Colonic mucosa (tissue), 4 donors: ENCODE data around the gene MAP3K15. TPM values are rescaled to one million over a fixed set of nuclear protein-coding genes. Genes with fewer than 3 reads are reported as not detected.

Source experiments
- DNase-seq: peaks from one replicate; pipeline ENCODE4 v3.0.0-alpha.2; 2020
- H3K27ac ChIP-seq: fragments of 200-600 bp; one replicate; pipeline ENCODE4 v1.8.0; 2021
- H3K27me3 ChIP-seq: fragments of 200-600 bp; one replicate; pipeline ENCODE4 v1.8.0; 2021
- H3K36me3 ChIP-seq: fragments of 200-600 bp; one replicate; pipeline ENCODE4 v1.8.0; 2021
- H3K4me1 ChIP-seq: fragments of 200-600 bp; one replicate; pipeline ENCODE4 v1.8.0; 2021; ENCODE audit warnings: mild to moderate bottlenecking
- H3K4me3 ChIP-seq: fragments of 200-600 bp; one replicate; pipeline ENCODE4 v1.8.0; 2021
- H3K9ac ChIP-seq, 2 donors: one replicate each; pipeline ENCODE4 v1.7.0; 2013; ENCODE audit warnings: control low read depth in 2 of 2, low read depth in 2 of 2, low read length in 2 of 2
- H3K9me3 ChIP-seq: fragments of 200-600 bp; one replicate; pipeline ENCODE4 v1.8.0; 2021
- intact Hi-C: fragments of 100-400 bp; cut with DNase I; formaldehyde crosslinking; loops from one replicate; pipeline ENCODE4 v1.14.1; 2022
- total RNA-seq, 2 donors: library from RNA; stranded (reverse); fragmentation: NEBNext Ultra II Directional in 1 of 2; extraction: Animal tissue kit (Norgen Biotek cat#: 25700) in 1 of 2; gene quantifications; one replicate each; pipeline ENCODE4 v1.2.1, GENCODE V29; 2021
- TF ChIP-seq, protein P1 (sequence below): fragments of 200-600 bp; IDR thresholded peaks from one replicate; pipeline ENCODE4 v1.8.0; 2022; ENCODE audit warnings: antibody characterized with exemption, mild to moderate bottlenecking
- donor health status: healthy.
- donor health status: DM: no; HTN: no; CAD: no.
- donor health status: DM: no; HTN: no; CAD: no.

MAP3K15 gene
- total RNA-seq, 2 donors from 2014 or later: 0.25 TPM; not detected in 1

DNA sequence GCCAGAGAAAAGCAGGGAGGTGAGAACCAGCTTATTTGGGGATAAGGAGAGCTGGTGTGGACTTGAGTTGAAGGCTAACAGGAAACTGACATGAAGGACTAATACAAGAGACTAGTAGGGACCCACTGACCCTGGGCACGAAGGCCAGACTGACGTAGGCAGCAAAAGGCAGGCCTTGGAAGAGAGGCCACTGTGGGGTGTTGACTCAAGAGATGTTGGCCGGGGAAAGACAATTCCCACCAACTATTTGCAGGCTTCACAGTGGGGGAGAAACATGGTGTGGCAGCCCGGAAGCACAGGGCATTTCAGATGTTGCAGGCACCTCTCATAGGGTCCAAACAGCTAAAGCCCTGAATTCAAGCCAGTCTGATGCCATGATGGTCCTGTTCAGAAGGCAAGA lies 24.4 kb upstream of the MAP3K15 start:
- TF ChIP-seq, protein P1, sequence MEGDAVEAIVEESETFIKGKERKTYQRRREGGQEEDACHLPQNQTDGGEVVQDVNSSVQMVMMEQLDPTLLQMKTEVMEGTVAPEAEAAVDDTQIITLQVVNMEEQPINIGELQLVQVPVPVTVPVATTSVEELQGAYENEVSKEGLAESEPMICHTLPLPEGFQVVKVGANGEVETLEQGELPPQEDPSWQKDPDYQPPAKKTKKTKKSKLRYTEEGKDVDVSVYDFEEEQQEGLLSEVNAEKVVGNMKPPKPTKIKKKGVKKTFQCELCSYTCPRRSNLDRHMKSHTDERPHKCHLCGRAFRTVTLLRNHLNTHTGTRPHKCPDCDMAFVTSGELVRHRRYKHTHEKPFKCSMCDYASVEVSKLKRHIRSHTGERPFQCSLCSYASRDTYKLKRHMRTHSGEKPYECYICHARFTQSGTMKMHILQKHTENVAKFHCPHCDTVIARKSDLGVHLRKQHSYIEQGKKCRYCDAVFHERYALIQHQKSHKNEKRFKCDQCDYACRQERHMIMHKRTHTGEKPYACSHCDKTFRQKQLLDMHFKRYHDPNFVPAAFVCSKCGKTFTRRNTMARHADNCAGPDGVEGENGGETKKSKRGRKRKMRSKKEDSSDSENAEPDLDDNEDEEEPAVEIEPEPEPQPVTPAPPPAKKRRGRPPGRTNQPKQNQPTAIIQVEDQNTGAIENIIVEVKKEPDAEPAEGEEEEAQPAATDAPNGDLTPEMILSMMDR: no peak
- Histone ChIP-seq H3K27me3 (no peaks in the 10 kb centered on the region), H3K9me3 (no peaks in the 10 kb centered on the region), H3K27ac (no peak overlapping the region), H3K36me3 (no peaks in the 10 kb centered on the region), H3K4me3 (no peak overlapping the region), H3K9ac (no peak overlapping the region), H3K4me1 (no peaks in the 10 kb centered on the region)
- intact Hi-C loops: no loop called here
- DNase-seq: no peak

DNA sequence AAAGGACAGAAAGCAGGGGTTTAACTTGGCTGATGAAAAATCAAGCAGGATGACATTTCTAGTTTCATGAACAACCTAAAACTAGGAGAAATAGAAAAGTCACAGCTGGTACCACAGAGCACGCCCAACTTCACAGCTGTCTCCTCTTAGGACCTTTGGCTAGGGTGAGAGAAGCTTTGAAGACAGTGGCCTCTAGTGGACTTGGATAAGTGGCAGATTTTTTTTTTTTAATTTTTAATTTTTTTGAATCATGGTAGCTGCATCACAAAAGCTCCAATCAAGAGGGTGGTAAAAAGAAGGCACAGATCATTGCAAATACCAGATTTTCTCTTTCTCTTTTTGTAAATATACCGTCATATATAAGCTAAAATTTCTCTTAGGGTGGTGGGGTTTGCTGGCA lies 20.2 kb upstream of the MAP3K15 start:
- no peaks in the 10 kb centered on the region for H3K4me1 ChIP-seq
- H3K27ac ChIP-seq: no peak overlapping the region
- no peak for DNase-seq
- no peak overlapping the region for H3K9ac ChIP-seq
- TF ChIP-seq, protein P1: no peak
- no peaks in the 10 kb centered on the region for H3K9me3 ChIP-seq
- intact Hi-C loops: no loop called here
- H3K36me3 ChIP-seq: no peaks in the 10 kb centered on the region
- H3K27me3 ChIP-seq: no peaks in the 10 kb centered on the region
- H3K4me3 ChIP-seq: no peak overlapping the region

DNA sequence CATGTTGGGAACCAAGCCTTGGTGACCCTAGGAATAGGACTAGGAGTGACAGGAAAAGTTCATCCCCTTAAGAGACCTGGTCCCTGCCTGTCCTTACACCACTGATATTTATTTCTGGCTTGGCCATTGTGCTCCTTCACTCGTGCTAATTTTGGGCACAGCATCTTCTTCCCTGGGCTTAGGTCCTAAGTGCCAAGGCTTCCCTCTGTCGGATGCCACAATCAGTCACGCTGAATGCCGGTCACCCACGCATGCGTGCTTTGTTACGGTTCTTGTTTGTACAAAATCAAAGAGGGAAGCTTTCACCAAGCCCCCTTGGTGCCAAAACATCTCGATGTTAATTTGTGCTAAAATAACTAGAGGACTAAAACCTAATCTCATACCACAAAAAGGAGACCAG lies 17.4 kb upstream of the MAP3K15 start:
- H3K27me3 ChIP-seq: no peaks in the 10 kb centered on the region
- no peak overlapping the region for H3K4me3 ChIP-seq
- TF ChIP-seq, protein P1: no peak
- DNase-seq: no peak
- no peak overlapping the region for H3K9ac ChIP-seq
- no peaks in the 10 kb centered on the region for H3K4me1 ChIP-seq
- H3K36me3 ChIP-seq: no peaks in the 10 kb centered on the region
- no peaks in the 10 kb centered on the region for H3K9me3 ChIP-seq
- intact Hi-C loops: loop anchor here (5.0 kb wide), 1 partner anchor 160 kb away; no protein-coding TSS in a partner anchor
- no peak overlapping the region for H3K27ac ChIP-seq

DNA sequence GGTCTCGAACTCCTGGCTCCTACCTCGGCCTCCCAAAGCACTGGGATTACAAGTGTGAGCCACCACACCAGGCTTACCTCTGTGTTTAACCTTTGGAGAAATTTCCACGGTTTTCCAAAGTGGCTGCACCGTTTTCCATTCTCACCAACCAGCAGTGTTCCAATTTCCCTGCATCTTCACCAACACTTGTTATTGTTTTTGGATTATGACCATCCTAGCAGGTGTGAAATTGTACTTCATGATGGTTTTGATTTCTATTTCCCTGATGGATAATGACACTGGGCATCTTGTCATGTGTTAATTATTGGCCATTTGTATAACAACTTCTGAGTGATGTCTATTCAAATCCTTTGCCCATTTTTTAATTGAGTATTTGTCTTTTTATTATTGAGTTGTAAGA lies 2.7 kb upstream of the MAP3K15 start:
- TF ChIP-seq, protein P1: no peak
- no peak for DNase-seq
- H3K27me3 ChIP-seq: peaks cover 8% of the 10 kb centered on the region
- H3K9me3 ChIP-seq: no peaks in the 10 kb centered on the region
- H3K27ac ChIP-seq: no peak overlapping the region
- H3K4me1 ChIP-seq: no peaks in the 10 kb centered on the region
- H3K9ac ChIP-seq: no peak overlapping the region
- H3K4me3 ChIP-seq: no peak overlapping the region
- intact Hi-C loops: loop anchor here (10.0 kb wide), 1 partner anchor 133 kb away; no protein-coding TSS in a partner anchor
- no peaks in the 10 kb centered on the region for H3K36me3 ChIP-seq

DNA sequence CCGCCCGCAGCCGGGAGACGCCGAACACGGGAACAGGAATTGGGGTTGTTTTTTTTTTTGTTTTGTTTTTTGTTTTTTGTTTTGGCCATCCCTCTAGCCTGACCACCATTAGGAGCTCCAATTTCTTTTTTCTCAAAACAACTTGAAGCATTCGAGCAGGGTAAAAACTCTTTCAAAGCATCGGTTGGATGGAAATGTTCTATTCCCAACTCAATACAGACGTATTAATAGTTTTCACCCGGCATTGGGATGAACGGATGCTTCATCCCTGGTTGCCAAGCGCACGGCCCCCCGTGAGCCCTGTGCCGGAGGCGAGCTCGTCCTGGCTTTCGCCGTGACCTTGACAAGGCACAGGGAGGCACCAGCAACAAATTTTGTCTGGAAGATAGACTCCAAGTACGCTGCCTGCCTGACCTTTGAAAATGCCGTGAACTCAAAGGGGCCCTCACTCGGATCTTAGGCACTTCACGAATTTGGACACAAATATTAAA lies 352 bp upstream of the MAP3K15 start:
- H3K9ac ChIP-seq: no peak overlapping the region

More for the DNA sequence above, 352 bp upstream of the MAP3K15 start:
- TF ChIP-seq, protein P1: peak; percentile 31
- H3K27ac ChIP-seq: no peak overlapping the region
- H3K9me3 ChIP-seq: no peaks in the 10 kb centered on the region
- H3K27me3 ChIP-seq: peaks cover 8% of the 10 kb centered on the region
- intact Hi-C loops: loop anchor here (10.0 kb wide), 1 partner anchor 131 kb away; no protein-coding TSS in a partner anchor
- no peak for DNase-seq
- H3K4me3 ChIP-seq: peak overlapping the region; percentile 29
- H3K4me1 ChIP-seq: no peaks in the 10 kb centered on the region
- H3K36me3 ChIP-seq: no peaks in the 10 kb centered on the region
